DOHH2 (cell line): ENCODE data around the gene ERRFI1.

Experiments
- H3F3A ChIP-seq: fragments of 200-600 bp; sonication (generic), shearing (Covaris generic); 2 replicates; pipeline ENCODE4 v1.6.0; 2016; ENCODE audit warnings: antibody characterized with exemption, mild to moderate bottlenecking; ENCODE audit not compliant: control insufficient read depth, insufficient read depth
- H3K27ac ChIP-seq: fragments of 200-600 bp; sonication (generic); 2 replicates; pipeline ENCODE4 v1.5.1; 2014; ENCODE audit warnings: low read depth, mild to moderate bottlenecking, low read length, moderate library complexity
- H3K27me3 ChIP-seq: fragments of 200-600 bp; sonication (generic); 2 replicates; pipeline ENCODE4 v1.6.1; 2014; ENCODE audit warnings: mild to moderate bottlenecking, low read length, mixed read lengths; ENCODE audit not compliant: control insufficient read depth
- H3K36me3 ChIP-seq: fragments of 200-600 bp; sonication (generic); 2 replicates; pipeline ENCODE4 v1.6.1; 2014; ENCODE audit warnings: mild to moderate bottlenecking, low read length, moderate library complexity, mixed read lengths; ENCODE audit not compliant: control insufficient read depth
- H3K4me1 ChIP-seq: fragments of 200-600 bp; sonication (generic); 2 replicates; pipeline ENCODE4 v1.6.1; 2014; ENCODE audit warnings: mild to moderate bottlenecking, low read length, mixed read lengths; ENCODE audit not compliant: control insufficient read depth
- H3K4me2 ChIP-seq: fragments of 200-600 bp; sonication (generic); 2 replicates; pipeline ENCODE4 v1.6.0; 2014; ENCODE audit warnings: mild to moderate bottlenecking, low read length, moderate library complexity
- H3K4me3 ChIP-seq: fragments of 200-600 bp; sonication (generic); 2 replicates; pipeline ENCODE4 v1.5.1; 2014; ENCODE audit warnings: mild to moderate bottlenecking, low read length, mixed read lengths
- H3K79me2 ChIP-seq: fragments of 200-600 bp; sonication (generic); 2 replicates; pipeline ENCODE4 v1.6.1; 2014; ENCODE audit warnings: mild to moderate bottlenecking, low read length, mixed read lengths; ENCODE audit not compliant: control insufficient read depth
- H3K9me2 ChIP-seq: fragments of 200-600 bp; sonication (generic); replicated peaks from 2 replicates; pipeline ENCODE4 v1.6.1; 2014; ENCODE audit warnings: mild to moderate bottlenecking, low read length, mixed read lengths; ENCODE audit not compliant: control insufficient read depth
- H3K9me3 ChIP-seq: fragments of 200-600 bp; sonication (generic); 2 replicates; pipeline ENCODE4 v1.6.1; 2014; ENCODE audit warnings: antibody characterized with exemption, low read length, mixed read lengths; ENCODE audit not compliant: control insufficient read depth, insufficient read depth
- H4K20me1 ChIP-seq: fragments of 200-600 bp; sonication (generic); 2 replicates; pipeline ENCODE4 v1.6.0; 2014; ENCODE audit warnings: low read depth, mild to moderate bottlenecking, antibody characterized with exemption, low read length, moderate library complexity; ENCODE audit not compliant: control insufficient read depth, insufficient read depth
- CTCF ChIP-seq: fragments of 200-600 bp; sonication (generic); IDR thresholded peaks from one replicate; pipeline ENCODE4 v1.5.1; 2014; ENCODE audit warnings: antibody characterized with exemption, mild to moderate bottlenecking, low read depth, low read length; ENCODE audit not compliant: poor library complexity, severe bottlenecking
- EZH2phosphoT487 ChIP-seq: fragments of 200-600 bp; sonication (generic); IDR thresholded peaks from 2 replicates; pipeline ENCODE4 v1.6.1; 2017; ENCODE audit warnings: borderline replicate concordance, mild to moderate bottlenecking, antibody characterized with exemption, low read length, moderate library complexity, mixed read lengths

Gene ERRFI1

GRCh38 chr1:8006037-8006963, 19.8 kb downstream of the ERRFI1 start:
- Histone ChIP-seq H4K20me1 (no peaks in the 10 kb centered on the region), H3K27me3 (no peaks in the 10 kb centered on the region), H3K79me2 (no peaks in the 10 kb centered on the region), H3K4me1 (no peaks in the 10 kb centered on the region), H3K36me3 (no peaks in the 10 kb centered on the region), H3K27ac (no peak overlapping the region), H3K9me3 (no peaks in the 10 kb centered on the region), H3K4me3 (no peak overlapping the region), H3F3A (no peaks in the 10 kb centered on the region), H3K4me2 (no peak overlapping the region), H3K9me2 (no peaks in the 10 kb centered on the region)
- no peak for TF ChIP-seq EZH2phosphoT487
- no peak for TF ChIP-seq CTCF

GRCh38 chr1:8004803-8005573, 21.1 kb downstream of the ERRFI1 start:
- Histone ChIP-seq H3K27me3 (no peaks in the 10 kb centered on the region), H3K27ac (no peak overlapping the region), H3K4me3 (no peak overlapping the region), H3K79me2 (no peaks in the 10 kb centered on the region), H3K9me3 (no peaks in the 10 kb centered on the region), H3K4me2 (no peak overlapping the region), H3K36me3 (no peaks in the 10 kb centered on the region), H4K20me1 (no peaks in the 10 kb centered on the region), H3K9me2 (no peaks in the 10 kb centered on the region), H3K4me1 (no peaks in the 10 kb centered on the region), H3F3A (no peaks in the 10 kb centered on the region)
- TF ChIP-seq EZH2phosphoT487, result no peak
- no peak for TF ChIP-seq CTCF

- no peaks in the 10 kb centered on the region for H3K9me2 ChIP-seq
- H3K27ac ChIP-seq, result no peak overlapping the region
- no peak for TF ChIP-seq EZH2phosphoT487
- TF ChIP-seq CTCF, result no peak
- no peaks in the 10 kb centered on the region for H3K36me3 ChIP-seq
- no peaks in the 10 kb centered on the region for H3K9me3 ChIP-seq
- no peak overlapping the region for H3K4me3 ChIP-seq
- H3F3A ChIP-seq, result no peaks in the 10 kb centered on the region
- no peaks in the 10 kb centered on the region for H3K4me1 ChIP-seq
- no peaks in the 10 kb centered on the region for H3K79me2 ChIP-seq
- H4K20me1 ChIP-seq, result no peaks in the 10 kb centered on the region
- H3K27me3 ChIP-seq, result no peaks in the 10 kb centered on the region
- no peak overlapping the region for H3K4me2 ChIP-seq
These were observed 21.9 kb downstream of the ERRFI1 start for GRCh38 chr1:8004113-8004802.
